Mesenchymal stem cell (in vitro differentiated cells and primary cell): ENCODE data around the gene RANBP10.

Source experiments
- DNase-seq: peaks from one replicate; pipeline ENCODE4 v3.0.0-alpha.2; 2013
- H2AFZ ChIP-seq: one replicate; pipeline ENCODE4 v1.6.1; 2013; ENCODE audit warnings: low read depth, mild to moderate bottlenecking, control low read depth, inconsistent platforms, low read length, moderate library complexity
- H2AK5ac ChIP-seq: 2 replicates; pipeline ENCODE4 v1.6.1; 2013; ENCODE audit warnings: low read length, moderate library complexity, mild to moderate bottlenecking, inconsistent platforms; ENCODE audit not compliant: severe bottlenecking
- H2BK120ac ChIP-seq: one replicate; pipeline ENCODE4 v1.6.1; 2013; ENCODE audit warnings: low read depth, mild to moderate bottlenecking, inconsistent platforms, low read length, moderate library complexity
- H2BK12ac ChIP-seq, 2 experiments: one replicate each; pipeline ENCODE4 v1.6.1; 2013; ENCODE audit warnings: inconsistent platforms in 2 of 2, low read length in 2 of 2, mild to moderate bottlenecking in 2 of 2, moderate library complexity in 2 of 2, control low read depth in 1 of 2
- H2BK15ac ChIP-seq: one replicate; pipeline ENCODE4 v1.6.1; 2013; ENCODE audit warnings: mild to moderate bottlenecking, low read depth, inconsistent platforms; ENCODE audit not compliant: poor library complexity, severe bottlenecking
- H2BK5ac ChIP-seq: 2 replicates; pipeline ENCODE4 v1.6.1; 2013; ENCODE audit warnings: low read depth, mild to moderate bottlenecking, low read length, control low read depth, inconsistent platforms; ENCODE audit not compliant: poor library complexity, severe bottlenecking
- H3K14ac ChIP-seq, 2 experiments: one replicate each; pipeline ENCODE4 v1.6.1; 2013; ENCODE audit warnings: inconsistent platforms in 2 of 2, low read length in 2 of 2, control low read depth in 1 of 2, mild to moderate bottlenecking in 1 of 2, moderate library complexity in 1 of 2
- H3K18ac ChIP-seq, 2 experiments: one replicate each; pipeline ENCODE4 v1.6.1; 2013; ENCODE audit warnings: inconsistent platforms in 2 of 2, low read length in 2 of 2, control low read depth in 1 of 2, low read depth in 1 of 2, mild to moderate bottlenecking in 1 of 2
- H3K23ac ChIP-seq, 2 experiments: one replicate each; pipeline ENCODE4 v1.6.1; 2013; ENCODE audit warnings: inconsistent platforms in 2 of 2, low read length in 2 of 2, mild to moderate bottlenecking in 2 of 2, moderate library complexity in 2 of 2, control low read depth in 1 of 2
- H3K27ac ChIP-seq: 2 replicates; pipeline ENCODE4 v1.5.1; 2013; ENCODE audit warnings: mild to moderate bottlenecking, moderate library complexity, low read length, control low read depth, inconsistent platforms; ENCODE audit not compliant: poor library complexity, severe bottlenecking
- H3K27me3 ChIP-seq, 2 experiments: 2 replicates each; pipeline versions ENCODE4 v1.6.1 to v1.7.0; 2013; ENCODE audit warnings: low read length in 2 of 2, mild to moderate bottlenecking in 2 of 2, moderate library complexity in 2 of 2, control low read depth in 1 of 2, inconsistent platforms in 1 of 2; ENCODE audit not compliant: control insufficient read depth in 1 of 2, insufficient read depth in 1 of 2
- H3K36me3 ChIP-seq, 2 experiments: 2 replicates each; pipeline versions ENCODE4 v1.6.1 to v1.7.0; 2013; ENCODE audit warnings: low read length in 2 of 2, control low read depth in 1 of 2, inconsistent platforms in 1 of 2, low read depth in 1 of 2, mild to moderate bottlenecking in 1 of 2; ENCODE audit not compliant: insufficient read depth in 2 of 2, control insufficient read depth in 1 of 2
- H3K4ac ChIP-seq, 2 experiments: one replicate each; pipeline ENCODE4 v1.6.1; 2013; ENCODE audit warnings: inconsistent platforms in 2 of 2, low read length in 2 of 2, mild to moderate bottlenecking in 2 of 2, moderate library complexity in 2 of 2, control low read depth in 1 of 2, low read depth in 1 of 2
- H3K4me1 ChIP-seq: 2 replicates; pipeline ENCODE4 v1.6.1; 2013; ENCODE audit warnings: low read depth, low read length, control low read depth; ENCODE audit not compliant: control insufficient read depth, insufficient read depth
- H3K4me2 ChIP-seq: 2 replicates; pipeline ENCODE4 v1.6.1; 2013; ENCODE audit warnings: low read length, mild to moderate bottlenecking, inconsistent platforms; ENCODE audit not compliant: poor library complexity, severe bottlenecking
- H3K4me3 ChIP-seq, 2 experiments: 2 replicates each; pipeline versions ENCODE4 v1.5.1 to v1.7.0; 2013; ENCODE audit warnings: low read length in 2 of 2, mild to moderate bottlenecking in 2 of 2, control low read depth in 1 of 2, low read depth in 1 of 2; ENCODE audit not compliant: insufficient read depth in 1 of 2
- H3K79me1 ChIP-seq: replicated peaks from 2 replicates; pipeline ENCODE4 v1.6.1; 2013; ENCODE audit warnings: mild to moderate bottlenecking, control low read depth, low read length, inconsistent platforms; ENCODE audit not compliant: poor library complexity, severe bottlenecking
- H3K9ac ChIP-seq: 2 replicates; pipeline ENCODE4 v1.7.0; 2013; ENCODE audit warnings: mild to moderate bottlenecking, low read length, moderate library complexity
- H3K9me3 ChIP-seq: 2 replicates; pipeline ENCODE4 v1.7.0; 2013; ENCODE audit warnings: mild to moderate bottlenecking, low read length; ENCODE audit not compliant: control insufficient read depth
- H4K8ac ChIP-seq: one replicate; pipeline ENCODE4 v1.6.1; 2013; ENCODE audit warnings: inconsistent platforms, mild to moderate bottlenecking, low read length, moderate library complexity
- H4K91ac ChIP-seq: one replicate; pipeline ENCODE4 v1.6.1; 2013; ENCODE audit warnings: mild to moderate bottlenecking, low read length, inconsistent platforms
- WGBS: methylation state at CpG from one replicate; pipeline ENCODE4 v1.1.7; 2013; ENCODE audit warnings: mixed read lengths; 5-methylcytosine and 5-hydroxymethylcytosine counted together

The RANBP10 gene

GRCh38 chr16:67723911-67724305 lies 82.5 kb downstream of the RANBP10 start:
- no peak overlapping the region for H3K4me3 ChIP-seq
- no peak for DNase-seq
- no peak overlapping the region for H3K23ac ChIP-seq
- no peak overlapping the region for H3K4me2 ChIP-seq
- H3K4ac ChIP-seq: no peak overlapping the region
- H3K9me3 ChIP-seq: no peaks in the 10 kb centered on the region
- no peak overlapping the region for H2BK5ac ChIP-seq
- WGBS: 93% methylated on average over 5 of the region's 5 CpGs
- no peak overlapping the region for H3K14ac ChIP-seq
- no peak overlapping the region for H2BK12ac ChIP-seq
- H2BK15ac ChIP-seq: no peak overlapping the region
- H3K27ac ChIP-seq: no peak overlapping the region
- H3K4me1 ChIP-seq: peaks cover 13% of the 10 kb centered on the region
- peak overlapping the region; percentile 55 for H2AK5ac ChIP-seq
- H3K18ac ChIP-seq: no peak overlapping the region
- H3K36me3 ChIP-seq: peaks cover 37 to 47% of the 10 kb centered on the region in 2 experiments
- H3K79me1 ChIP-seq: peaks cover 9% of the 10 kb centered on the region
- H3K9ac ChIP-seq: no peak overlapping the region
- no peak overlapping the region for H4K8ac ChIP-seq
- no peak overlapping the region for H2BK120ac ChIP-seq
- no peaks in the 10 kb centered on the region for H3K27me3 ChIP-seq
- no peak overlapping the region for H2AFZ ChIP-seq
- no peak overlapping the region for H4K91ac ChIP-seq

- Histone ChIP-seq H3K4me1 (peaks cover 15% of the 10 kb centered on the region), H3K4me2 (no peak overlapping the region), H3K23ac (no peak overlapping the region), H3K14ac (no peak overlapping the region), H2BK15ac (no peak overlapping the region), H2AK5ac (peak overlapping the region; percentile 55), H3K18ac (no peak overlapping the region), H2BK12ac (no peak overlapping the region), H4K91ac (no peak overlapping the region), H3K4me3 (no peak overlapping the region), H3K36me3 (peaks cover 31 to 41% of the 10 kb centered on the region in 2 experiments), H2AFZ (no peak overlapping the region), H3K4ac (no peak overlapping the region), H3K9ac (no peak overlapping the region), H3K27ac (peak overlapping the region; percentile 27), H3K27me3 (no peaks in the 10 kb centered on the region), H3K79me1 (peaks cover 7% of the 10 kb centered on the region), H4K8ac (no peak overlapping the region), H2BK5ac (no peak overlapping the region), H2BK120ac (no peak overlapping the region), H3K9me3 (no peaks in the 10 kb centered on the region)
- WGBS: 97% methylated on average over 5 of the region's 5 CpGs
- DNase-seq: peak; percentile 43
Measured at GRCh38 chr16:67723151-67723910, 83.0 kb downstream of the RANBP10 start.

DNA sequence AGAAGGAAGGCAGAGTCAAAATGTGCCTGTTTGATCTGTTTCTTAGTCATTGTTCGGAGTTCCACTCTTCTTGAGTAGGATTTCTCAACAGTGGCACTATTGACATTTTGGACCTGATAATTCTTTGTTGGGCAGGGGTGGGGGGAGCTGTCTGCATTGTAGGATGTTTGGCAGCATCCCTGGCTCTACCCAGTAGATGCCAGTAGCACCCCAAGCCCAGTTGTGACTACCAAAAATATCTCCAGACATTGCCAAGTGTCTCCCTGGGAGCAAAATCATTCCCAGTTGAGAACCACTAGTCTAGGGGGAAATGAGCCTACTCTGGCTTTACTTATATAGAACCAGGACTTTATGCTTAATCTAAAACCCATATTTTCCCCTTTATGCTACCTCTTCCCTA lies 86.1 kb downstream of the RANBP10 start:
- peak overlapping the region in 1 of 2 experiments; percentile 92 for H3K4me3 ChIP-seq
- H3K9ac ChIP-seq: peak overlapping the region; percentile 97
- H2AK5ac ChIP-seq: no peak overlapping the region
- H3K23ac ChIP-seq: no peak overlapping the region
- no peak overlapping the region for H2BK15ac ChIP-seq
- H3K4me2 ChIP-seq: peak overlapping the region; percentile 78
- no peaks in the 10 kb centered on the region for H3K9me3 ChIP-seq
- DNase-seq: no peak
- no peak overlapping the region for H3K18ac ChIP-seq
- no peak overlapping the region for H2BK12ac ChIP-seq
- H3K4me1 ChIP-seq: peaks cover 14% of the 10 kb centered on the region
- WGBS: 100% methylated on average over 1 of the region's 1 CpG
- H4K8ac ChIP-seq: no peak overlapping the region
- H3K27ac ChIP-seq: no peak overlapping the region
- H3K36me3 ChIP-seq: peaks cover 14 to 19% of the 10 kb centered on the region in 2 experiments
- no peak overlapping the region for H2BK120ac ChIP-seq
- no peaks in the 10 kb centered on the region for H3K27me3 ChIP-seq
- no peak overlapping the region for H4K91ac ChIP-seq
- H3K4ac ChIP-seq: peak overlapping the region in 1 of 2 experiments; percentile 79
- H2AFZ ChIP-seq: no peak overlapping the region
- H2BK5ac ChIP-seq: no peak overlapping the region
- peaks cover 10% of the 10 kb centered on the region for H3K79me1 ChIP-seq
- H3K14ac ChIP-seq: no peak overlapping the region

DNA sequence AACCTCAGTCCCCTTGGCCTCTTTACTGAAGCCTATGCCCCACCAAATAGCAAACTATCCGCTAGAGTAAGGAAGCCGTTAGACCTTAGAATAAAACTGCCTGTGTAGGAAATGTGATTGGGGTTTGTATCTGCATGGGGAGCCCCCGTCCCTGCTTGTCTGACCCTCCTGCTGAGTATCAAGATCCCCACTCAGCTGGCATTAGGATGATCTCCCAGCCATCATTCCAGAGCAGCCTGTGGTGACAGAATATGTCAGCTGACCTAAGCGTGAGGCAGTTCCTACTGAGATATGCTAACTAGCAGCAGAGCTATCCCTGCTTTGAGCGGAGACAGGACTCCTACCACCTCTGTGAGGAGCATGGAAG lies 86.6 kb downstream of the RANBP10 start:
- no peak overlapping the region for H3K23ac ChIP-seq
- H3K4me3 ChIP-seq: peak overlapping the region; percentile 62 to 92
- peak overlapping the region; percentile 78 for H3K27ac ChIP-seq
- peak overlapping the region; percentile 97 for H3K9ac ChIP-seq
- DNase-seq: peak; percentile 80
- H4K91ac ChIP-seq: no peak overlapping the region
- peaks cover 9 to 15% of the 10 kb centered on the region in 2 experiments for H3K36me3 ChIP-seq
- H2BK5ac ChIP-seq: no peak overlapping the region
- no peak overlapping the region for H2BK120ac ChIP-seq
- H3K79me1 ChIP-seq: peaks cover 10% of the 10 kb centered on the region
- peak overlapping the region in 1 of 2 experiments; percentile 40 for H2BK12ac ChIP-seq
- H2AK5ac ChIP-seq: no peak overlapping the region
- H3K4me1 ChIP-seq: peaks cover 14% of the 10 kb centered on the region
- H2BK15ac ChIP-seq: no peak overlapping the region
- no peaks in the 10 kb centered on the region for H3K9me3 ChIP-seq
- H3K27me3 ChIP-seq: no peaks in the 10 kb centered on the region
- peak overlapping the region; percentile 94 for H4K8ac ChIP-seq
- H3K14ac ChIP-seq: peak overlapping the region in 1 of 2 experiments; percentile 82
- 0% methylated on average over 3 of the region's 5 CpGs for WGBS
- peak overlapping the region; percentile 86 to 97 for H3K18ac ChIP-seq
- peak overlapping the region; percentile 78 for H3K4me2 ChIP-seq
- peak overlapping the region; percentile 79 to 97 for H3K4ac ChIP-seq
- H2AFZ ChIP-seq: peak overlapping the region; percentile 60
